Endothelial cell (in vitro differentiated cells): ENCODE measurements around the gene ARL8B. TPM values are rescaled to one million over a fixed set of nuclear protein-coding genes. Genes with fewer than 3 reads are reported as not detected.
"Not testable (repeated sequence)": the region's sequence is repeated elsewhere in the genome, so short reads cannot be mapped to it uniquely, and the experiment has no call there.

Experiments used
- DNase-seq: peaks from one replicate; pipeline ENCODE4 v3.0.0; 2021; ENCODE audit warnings: low spot score
- H3K27ac Mint-ChIP-seq: one replicate; pipeline ENCODE4 v1.8.0; 2021; ENCODE audit warnings: mixed read lengths, inconsistent platforms; ENCODE audit not compliant: unreplicated experiment
- H3K27me3 Mint-ChIP-seq: one replicate; pipeline ENCODE4 v1.8.0; 2021; ENCODE audit warnings: mild to moderate bottlenecking, moderate library complexity, mixed read lengths, inconsistent platforms; ENCODE audit not compliant: unreplicated experiment
- H3K36me3 Mint-ChIP-seq: one replicate; pipeline ENCODE4 v1.8.0; 2021; ENCODE audit warnings: mild to moderate bottlenecking, low read depth, mixed read lengths, inconsistent platforms; ENCODE audit not compliant: unreplicated experiment
- H3K4me1 Mint-ChIP-seq: one replicate; pipeline ENCODE4 v1.8.0; 2021; ENCODE audit warnings: mild to moderate bottlenecking, mixed read lengths, inconsistent platforms; ENCODE audit not compliant: unreplicated experiment
- H3K4me3 Mint-ChIP-seq: one replicate; pipeline ENCODE4 v1.8.0; 2021; ENCODE audit warnings: mild to moderate bottlenecking, mixed read lengths, inconsistent platforms; ENCODE audit not compliant: unreplicated experiment
- H3K9me3 Mint-ChIP-seq: one replicate; pipeline ENCODE4 v1.8.0; 2021; ENCODE audit warnings: mixed read lengths, inconsistent platforms; ENCODE audit not compliant: unreplicated experiment
- CTCF ChIP-seq: fragments of 200-600 bp; sonication (generic); IDR thresholded peaks from one replicate; pipeline ENCODE4 v1.5.0; 2021; ENCODE audit warnings: antibody characterized with exemption; ENCODE audit not compliant: unreplicated experiment
- total RNA-seq: library from RNA; stranded (reverse); fragmentation: NEBNext Ultra II Directional; extraction: Animal tissue kit (Norgen Biotek cat#: 25700); gene quantifications from one replicate; pipeline ENCODE4 v1.2.1, GENCODE V29; 2021; ENCODE audit not compliant: unreplicated experiment

The ARL8B gene
- total RNA-seq, 1 donor from 2014 or later: 34.4 TPM

GRCh38 chr3:5110337-5110736, 11.8 kb upstream of the ARL8B start:
- Mint-ChIP-seq H3K36me3 (no peaks in the 10 kb centered on the region), H3K27me3 (no peaks in the 10 kb centered on the region), H3K4me3 (no peak overlapping the region), H3K27ac (no peak overlapping the region), H3K4me1 (no peaks in the 10 kb centered on the region), H3K9me3 (no peaks in the 10 kb centered on the region)
- TF ChIP-seq CTCF: no peak
- no peak for DNase-seq

- H3K36me3 Mint-ChIP-seq: peaks cover 4% of the 10 kb centered on the region
- no peak for TF ChIP-seq CTCF
- no peak overlapping the region for H3K4me3 Mint-ChIP-seq
- H3K4me1 Mint-ChIP-seq: peaks cover 3% of the 10 kb centered on the region
- DNase-seq: no peak
- no peak overlapping the region for H3K27ac Mint-ChIP-seq
- H3K27me3 Mint-ChIP-seq: no peaks in the 10 kb centered on the region
- no peaks in the 10 kb centered on the region for H3K9me3 Mint-ChIP-seq
Observed at GRCh38 chr3:5112043-5112442, 10.0 kb upstream of the ARL8B start.

- DNase-seq, H3K9me3 Mint-ChIP-seq, H3K27me3 Mint-ChIP-seq, H3K4me3 Mint-ChIP-seq, H3K36me3 Mint-ChIP-seq, H3K4me1 Mint-ChIP-seq, H3K27ac Mint-ChIP-seq: not testable (repeated sequence)
Observed at GRCh38 chr3:5113726-5114125, 8.4 kb upstream of the ARL8B start.

GRCh38 chr3:5115506-5116162, 6.5 kb upstream of the ARL8B start:
- no peak overlapping the region for H3K27ac Mint-ChIP-seq
- peaks cover 4% of the 10 kb centered on the region for H3K36me3 Mint-ChIP-seq
- H3K27me3 Mint-ChIP-seq: no peaks in the 10 kb centered on the region
- peaks cover 3% of the 10 kb centered on the region for H3K4me1 Mint-ChIP-seq
- H3K4me3 Mint-ChIP-seq: no peak overlapping the region
- no peak for TF ChIP-seq CTCF
- H3K9me3 Mint-ChIP-seq: no peaks in the 10 kb centered on the region
- DNase-seq: no peak

- Mint-ChIP-seq H3K4me1 (peaks cover 3% of the 10 kb centered on the region), H3K27ac (no peak overlapping the region), H3K27me3 (no peaks in the 10 kb centered on the region), H3K36me3 (peaks cover 4% of the 10 kb centered on the region), H3K9me3 (no peaks in the 10 kb centered on the region), H3K4me3 (no peak overlapping the region)
- TF ChIP-seq CTCF: no peak
- no peak for DNase-seq
Observed at GRCh38 chr3:5116538-5116937, 5.6 kb upstream of the ARL8B start.
